ENCODE measurements around the gene MIS12.

MIS12 gene

DNA sequence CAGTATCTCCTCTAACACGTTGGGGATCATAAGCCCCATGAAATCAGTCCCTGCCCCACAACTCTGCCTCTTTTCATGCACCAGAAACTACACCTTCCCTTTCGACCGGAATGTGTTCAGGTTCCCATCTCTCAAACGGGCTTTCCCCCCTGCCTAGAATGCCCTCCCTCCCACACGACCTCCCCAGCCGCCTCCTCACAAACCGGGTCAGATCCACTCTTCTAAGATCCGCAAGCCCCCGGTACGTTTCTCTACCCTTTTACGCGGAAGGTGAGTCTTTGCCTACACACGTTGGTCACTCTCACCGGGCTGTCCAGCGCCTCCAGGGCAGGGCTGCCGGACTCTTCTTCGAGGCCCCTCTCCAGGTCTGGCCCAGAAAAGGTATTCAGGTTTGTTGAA is 18.3 kb upstream of the MIS12 start:
- H3K36me3 ChIP-seq (ENCODE audit: insufficient read depth, low read length): peaks cover 33% of the 10 kb centered on the region
- H3K27me3 ChIP-seq (ENCODE audit: insufficient read depth, low read length, poor library complexity): no peaks in the 10 kb centered on the region
- peak; percentile 23 for DNase-seq
- peak overlapping the region; percentile 84 for H3K9ac ChIP-seq (ENCODE audit: low read depth, low read length)
- H3K4me1 ChIP-seq (ENCODE audit: insufficient read depth, low read length): peaks cover 35% of the 10 kb centered on the region
- H3K4me3 ChIP-seq (ENCODE audit: low read depth in 1 of 2, low read length in 2 of 2): peak overlapping the region; percentile 96 to 98
- H3K4me2 ChIP-seq (ENCODE audit: insufficient read depth, low read length): peak overlapping the region; percentile 67
- peaks cover 35% of the 10 kb centered on the region; the same call in 1 of the 2 replicates for H4K20me1 ChIP-seq (ENCODE audit: insufficient read depth, low read length)
- peak; percentile 36 for ATAC-seq (ENCODE audit: insufficient read depth, low read depth)
- no peaks in the 10 kb centered on the region for H3K9me3 ChIP-seq (ENCODE audit: insufficient read depth, low read length, severe bottlenecking)
- H3K27ac ChIP-seq (ENCODE audit: low read length): peak overlapping the region; percentile 67
- H3K79me2 ChIP-seq (ENCODE audit: insufficient read depth, low read length): peaks cover 58% of the 10 kb centered on the region
- peak overlapping the region; percentile 78 for H2AFZ ChIP-seq (ENCODE audit: low read depth, low read length)
- no peak for TF ChIP-seq CTCF (IDR thresholded peaks at IDR 0.05; ENCODE audit: borderline replicate concordance, extremely low read depth, low read length, poor library complexity, severe bottlenecking)

DNA sequence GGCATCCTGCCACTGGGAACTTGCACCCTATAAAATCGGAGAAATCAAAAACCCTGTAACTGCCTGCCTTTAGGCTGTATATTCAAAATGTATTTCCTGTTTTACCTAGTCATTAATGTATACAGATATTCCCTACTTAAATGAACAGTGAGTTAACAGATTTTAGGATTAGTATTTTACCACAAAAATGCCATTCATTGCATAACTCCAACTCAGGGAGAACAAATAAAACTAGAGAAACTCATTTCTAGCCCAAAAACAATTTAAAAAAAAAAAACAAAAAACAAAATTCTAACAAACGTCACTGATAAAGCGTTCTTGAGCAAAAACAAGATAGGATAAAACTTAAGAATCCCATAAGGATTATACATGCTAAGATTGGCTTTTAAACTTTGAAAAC is 13.9 kb upstream of the MIS12 start:
- H3K9me3 ChIP-seq (ENCODE audit: insufficient read depth, low read length, severe bottlenecking): no peaks in the 10 kb centered on the region
- peaks cover 22% of the 10 kb centered on the region for H3K79me2 ChIP-seq (ENCODE audit: insufficient read depth, low read length)
- no peak overlapping the region for H3K4me3 ChIP-seq (ENCODE audit: low read depth in 1 of 2, low read length in 2 of 2)
- H2AFZ ChIP-seq (ENCODE audit: low read depth, low read length): no peak overlapping the region
- peaks cover 51% of the 10 kb centered on the region for H3K36me3 ChIP-seq (ENCODE audit: insufficient read depth, low read length)
- ATAC-seq (ENCODE audit: insufficient read depth, low read depth) (no peak), DNase-seq (no peak)
- TF ChIP-seq CTCF (IDR thresholded peaks at IDR 0.05; ENCODE audit: borderline replicate concordance, extremely low read depth, low read length, poor library complexity, severe bottlenecking): no peak
- TF ChIP-seq EZH2 (IDR thresholded peaks at IDR 0.05; ENCODE audit: borderline replicate concordance, low read depth, low read length, severe bottlenecking): no peak
- no peaks in the 10 kb centered on the region for H3K27me3 ChIP-seq (ENCODE audit: insufficient read depth, low read length, poor library complexity)
- no peak overlapping the region for H3K27ac ChIP-seq (ENCODE audit: low read length)
- no peak overlapping the region for H3K9ac ChIP-seq (ENCODE audit: low read depth, low read length)
- no peaks in the 10 kb centered on the region for H4K20me1 ChIP-seq (ENCODE audit: insufficient read depth, low read length)
- peaks cover 7% of the 10 kb centered on the region for H3K4me1 ChIP-seq (ENCODE audit: insufficient read depth, low read length)
- no peak overlapping the region for H3K4me2 ChIP-seq (ENCODE audit: insufficient read depth, low read length)

DNA sequence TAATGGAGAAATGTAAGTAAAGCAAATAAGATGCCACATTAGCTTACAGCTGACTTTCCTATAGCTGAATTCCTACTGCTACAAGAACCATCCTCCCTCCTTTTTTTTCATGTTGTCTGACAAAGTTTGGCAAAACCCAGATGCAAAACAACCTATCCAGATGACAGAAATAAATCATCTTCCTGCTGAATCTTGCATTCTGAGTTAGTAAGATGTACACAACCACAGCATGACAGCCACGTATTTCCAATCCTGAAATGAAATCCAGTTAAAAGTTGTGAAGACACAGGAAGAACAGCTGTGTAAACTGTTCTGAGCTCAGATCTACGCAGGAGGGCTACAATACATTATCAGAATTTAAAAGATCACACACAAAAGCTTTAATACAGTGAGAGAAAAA is 12.5 kb upstream of the MIS12 start:
- no peak overlapping the region for H3K9ac ChIP-seq (ENCODE audit: low read depth, low read length)
- H3K4me2 ChIP-seq (ENCODE audit: insufficient read depth, low read length): no peak overlapping the region
- TF ChIP-seq EZH2 (IDR thresholded peaks at IDR 0.05; ENCODE audit: borderline replicate concordance, low read depth, low read length, severe bottlenecking) (no peak), CTCF (IDR thresholded peaks at IDR 0.05; ENCODE audit: borderline replicate concordance, extremely low read depth, low read length, poor library complexity, severe bottlenecking) (no peak)
- ATAC-seq (ENCODE audit: insufficient read depth, low read depth) (no peak), DNase-seq (no peak)
- no peak overlapping the region for H3K4me3 ChIP-seq (ENCODE audit: low read depth in 1 of 2, low read length in 2 of 2)
- H3K4me1 ChIP-seq (ENCODE audit: insufficient read depth, low read length): peaks cover 5% of the 10 kb centered on the region
- H3K27me3 ChIP-seq (ENCODE audit: insufficient read depth, low read length, poor library complexity): no peaks in the 10 kb centered on the region
- peaks cover 12% of the 10 kb centered on the region for H3K79me2 ChIP-seq (ENCODE audit: insufficient read depth, low read length)
- no peaks in the 10 kb centered on the region for H4K20me1 ChIP-seq (ENCODE audit: insufficient read depth, low read length)
- no peak overlapping the region for H2AFZ ChIP-seq (ENCODE audit: low read depth, low read length)
- H3K36me3 ChIP-seq (ENCODE audit: insufficient read depth, low read length): peaks cover 59% of the 10 kb centered on the region
- no peaks in the 10 kb centered on the region for H3K9me3 ChIP-seq (ENCODE audit: insufficient read depth, low read length, severe bottlenecking)
- no peak overlapping the region for H3K27ac ChIP-seq (ENCODE audit: low read length)

DNA sequence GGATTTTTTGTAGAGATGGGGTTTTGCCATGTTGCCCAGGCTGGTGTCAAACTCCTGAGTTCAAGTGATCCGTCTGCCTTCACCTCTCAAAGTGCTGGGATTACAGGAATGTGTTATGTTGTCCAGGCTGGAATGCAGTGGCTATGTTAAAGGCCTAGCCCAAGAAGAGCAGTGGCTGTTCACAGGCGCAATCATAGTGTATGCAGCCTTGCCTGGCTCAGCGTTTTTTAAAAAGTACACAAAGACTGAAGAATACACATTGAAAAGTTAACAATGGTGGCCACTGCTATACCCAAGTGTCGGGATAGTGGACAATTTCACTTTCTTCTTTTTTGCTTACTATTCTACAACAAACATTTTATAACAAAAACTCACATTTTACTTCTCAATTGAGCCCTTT is 7.4 kb upstream of the MIS12 start:
- no peak overlapping the region for H3K27ac ChIP-seq (ENCODE audit: low read length)
- peaks cover 91% of the 10 kb centered on the region for H3K36me3 ChIP-seq (ENCODE audit: insufficient read depth, low read length)

More for the DNA sequence above, 7.4 kb upstream of the MIS12 start:
- Histone ChIP-seq H2AFZ (ENCODE audit: low read depth, low read length) (no peak overlapping the region), H4K20me1 (ENCODE audit: insufficient read depth, low read length) (0 out of 2 replicates have a peak, but pooled peaks cover 2% of the 10 kb centered on the region), H3K4me3 (ENCODE audit: low read depth in 1 of 2, low read length in 2 of 2) (no peak overlapping the region), H3K9ac (ENCODE audit: low read depth, low read length) (no peak overlapping the region), H3K79me2 (ENCODE audit: insufficient read depth, low read length) (peaks cover 49% of the 10 kb centered on the region), H3K27me3 (ENCODE audit: insufficient read depth, low read length, poor library complexity) (no peaks in the 10 kb centered on the region), H3K4me1 (ENCODE audit: insufficient read depth, low read length) (peaks cover 10% of the 10 kb centered on the region), H3K4me2 (ENCODE audit: insufficient read depth, low read length) (no peak overlapping the region), H3K9me3 (ENCODE audit: insufficient read depth, low read length, severe bottlenecking) (no peaks in the 10 kb centered on the region)
- ATAC-seq (ENCODE audit: insufficient read depth, low read depth): no peak
- no peak for TF ChIP-seq EZH2 (IDR thresholded peaks at IDR 0.05; ENCODE audit: borderline replicate concordance, low read depth, low read length, severe bottlenecking)
- no peak for DNase-seq

Measured in DND-41 (cell line).